Body of pancreas (tissue), 4 donors: ENCODE results near the gene GPR18. TPM values are rescaled to one million over a fixed set of nuclear protein-coding genes. Genes with fewer than 3 reads are reported as not detected.

Experiments
- ATAC-seq: fragments of 150-250 bp; one replicate; pipeline ENCODE4 v1.9.1; 2016
- DNase-seq, 4 donors: peaks; one replicate each; pipeline ENCODE4 v3.0.0-alpha.2; 2019
- H3K27ac ChIP-seq, 4 donors: fragments of 200-600 bp; sonication (generic); 1 replicate in 3 of 4; 2 replicates in 1 of 4; pipeline versions ENCODE4 v1.5.1 to v1.6.1; 2016 to 2019; ENCODE audit warnings: mild to moderate bottlenecking in 1 of 4, mixed read lengths in 1 of 4, moderate library complexity in 1 of 4
- H3K27me3 ChIP-seq, 2 donors: fragments of 200-600 bp; sonication (generic); one replicate each; pipeline ENCODE4 v1.6.0; 2016; ENCODE audit warnings: mild to moderate bottlenecking in 1 of 2
- H3K36me3 ChIP-seq, 2 donors: fragments of 200-600 bp; sonication (generic); replicated peaks in 1 of 2; 2 replicates each; pipeline ENCODE4 v1.5.1; 2016; ENCODE audit warnings: low read depth in 2 of 2; ENCODE audit not compliant: insufficient read depth in 1 of 2
- H3K4me1 ChIP-seq: fragments of 200-600 bp; sonication (generic); one replicate; pipeline ENCODE4 v1.6.0; 2016
- H3K4me3 ChIP-seq, 2 donors: fragments of 200-600 bp; sonication (generic); 1 replicate in 1 of 2; 2 replicates in 1 of 2; pipeline ENCODE4 v1.5.1; 2016 to 2019
- H3K9me3 ChIP-seq, 3 donors: fragments of 200-600 bp; sonication (generic); 1 replicate in 2 of 3; 2 replicates in 1 of 3; pipeline ENCODE4 v1.5.1; 2016
- POLR2A ChIP-seq, 3 donors: fragments of 450-650 bp; IDR thresholded peaks; one replicate each; pipeline ENCODE4 v1.6.1; 2016; ENCODE audit warnings: antibody characterized with exemption in 3 of 3, mild to moderate bottlenecking in 2 of 3
- WGBS, 2 donors: methylation state at CpG; one replicate each; pipeline ENCODE4 v1.1.5; 2017; 5-methylcytosine and 5-hydroxymethylcytosine counted together
- intact Hi-C: fragments of 100-400 bp; cut with DNase I; formaldehyde crosslinking; loops from one replicate; pipeline ENCODE4 v1.15.1; 2023
- small RNA-seq: library from RNA; depleted of rRNA; stranded (forward); fragments of <200 nt; gene quantifications from one replicate; pipeline ENCODE3, GENCODE V24; 2016
- total RNA-seq, 2 donors: library from RNA; depleted of rRNA; stranded (reverse); fragments of >200 nt; gene quantifications; one replicate each; pipeline ENCODE4 v1.1.0, GENCODE V29; 2016
- TF ChIP-seq, protein P1 (sequence below), 7 experiments: fragments of 450-650 bp in 4 of 7; fragments of 200-600 bp in 3 of 7; sonication (generic) in 3 of 7; IDR thresholded peaks; one replicate each; pipeline ENCODE4 v1.5.1; 2016 to 2019; ENCODE audit warnings: antibody characterized with exemption in 7 of 7

The GPR18 gene
- total RNA-seq, 2 donors from 2014 or later, result not detected

DNA sequence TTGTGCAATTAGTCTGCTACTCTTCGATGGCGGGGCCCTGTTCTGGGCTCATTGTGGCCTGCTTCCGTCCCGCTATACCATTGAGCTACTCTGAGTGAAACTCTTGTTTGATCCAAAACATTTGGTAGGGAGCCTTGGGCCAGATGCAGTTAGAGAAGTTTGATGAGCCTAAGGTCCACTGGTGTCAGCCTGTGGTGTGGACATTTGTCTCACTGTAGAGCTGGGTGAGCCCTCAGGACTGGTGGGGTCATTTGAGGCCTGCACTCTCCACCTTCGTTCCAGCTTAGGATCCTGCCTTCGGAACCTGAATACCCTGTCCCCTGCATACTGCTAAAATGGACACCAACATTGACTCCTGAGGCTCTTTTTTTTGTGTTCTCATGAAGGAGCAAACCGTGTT is 50.7 kb downstream of the GPR18 start:
- DNase-seq, result no peak
- no peak for ATAC-seq
- Histone ChIP-seq H3K4me1 (peaks cover 10% of the 10 kb centered on the region), H3K4me3 (no peak overlapping the region), H3K27ac (no peak overlapping the region), H3K9me3 (no peaks in the 10 kb centered on the region), H3K36me3 (no peaks in the 10 kb centered on the region), H3K27me3 (no peaks in the 10 kb centered on the region)
- TF ChIP-seq POLR2A (IDR thresholded peaks at IDR 0.05), result no peak
- TF ChIP-seq, protein P1, sequence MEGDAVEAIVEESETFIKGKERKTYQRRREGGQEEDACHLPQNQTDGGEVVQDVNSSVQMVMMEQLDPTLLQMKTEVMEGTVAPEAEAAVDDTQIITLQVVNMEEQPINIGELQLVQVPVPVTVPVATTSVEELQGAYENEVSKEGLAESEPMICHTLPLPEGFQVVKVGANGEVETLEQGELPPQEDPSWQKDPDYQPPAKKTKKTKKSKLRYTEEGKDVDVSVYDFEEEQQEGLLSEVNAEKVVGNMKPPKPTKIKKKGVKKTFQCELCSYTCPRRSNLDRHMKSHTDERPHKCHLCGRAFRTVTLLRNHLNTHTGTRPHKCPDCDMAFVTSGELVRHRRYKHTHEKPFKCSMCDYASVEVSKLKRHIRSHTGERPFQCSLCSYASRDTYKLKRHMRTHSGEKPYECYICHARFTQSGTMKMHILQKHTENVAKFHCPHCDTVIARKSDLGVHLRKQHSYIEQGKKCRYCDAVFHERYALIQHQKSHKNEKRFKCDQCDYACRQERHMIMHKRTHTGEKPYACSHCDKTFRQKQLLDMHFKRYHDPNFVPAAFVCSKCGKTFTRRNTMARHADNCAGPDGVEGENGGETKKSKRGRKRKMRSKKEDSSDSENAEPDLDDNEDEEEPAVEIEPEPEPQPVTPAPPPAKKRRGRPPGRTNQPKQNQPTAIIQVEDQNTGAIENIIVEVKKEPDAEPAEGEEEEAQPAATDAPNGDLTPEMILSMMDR (IDR thresholded peaks at IDR 0.05), result no peak
- WGBS, 2 donors, result 89 to 93% methylated on average over 7 of the region's 7 CpGs
- intact Hi-C loops, result no loop called here

DNA sequence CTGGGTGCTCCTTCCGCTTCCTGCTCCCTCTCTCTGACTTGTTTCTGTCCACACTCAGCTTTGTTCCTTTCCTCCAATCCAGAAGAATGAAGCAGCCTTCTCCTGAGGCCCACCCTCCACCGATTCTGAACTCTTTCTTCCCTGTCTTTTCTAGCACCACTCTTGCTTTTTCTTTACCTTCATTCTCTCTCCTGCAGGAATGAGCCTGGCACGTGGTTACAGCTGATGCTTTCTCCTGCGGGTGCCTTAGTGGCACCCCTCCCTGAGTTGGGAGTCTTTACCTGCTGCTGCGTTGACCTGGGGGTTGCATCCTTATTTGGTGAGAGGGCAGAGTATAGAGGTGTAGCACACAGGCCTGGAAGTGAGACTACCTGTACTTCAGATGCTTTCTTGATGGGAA is 51.3 kb downstream of the GPR18 start:
- Histone ChIP-seq H3K36me3 (no peaks in the 10 kb centered on the region), H3K27ac (no peak overlapping the region), H3K27me3 (no peaks in the 10 kb centered on the region), H3K4me3 (no peak overlapping the region), H3K4me1 (peaks cover 16% of the 10 kb centered on the region), H3K9me3 (no peaks in the 10 kb centered on the region)
- TF ChIP-seq, protein P1 (IDR thresholded peaks at IDR 0.05), result no peak
- TF ChIP-seq POLR2A (IDR thresholded peaks at IDR 0.05), result no peak
- 91 to 95% methylated on average over 5 of the region's 5 CpGs for WGBS, 2 donors
- DNase-seq (no peak), ATAC-seq (no peak)
- intact Hi-C loops, result no loop called here

DNA sequence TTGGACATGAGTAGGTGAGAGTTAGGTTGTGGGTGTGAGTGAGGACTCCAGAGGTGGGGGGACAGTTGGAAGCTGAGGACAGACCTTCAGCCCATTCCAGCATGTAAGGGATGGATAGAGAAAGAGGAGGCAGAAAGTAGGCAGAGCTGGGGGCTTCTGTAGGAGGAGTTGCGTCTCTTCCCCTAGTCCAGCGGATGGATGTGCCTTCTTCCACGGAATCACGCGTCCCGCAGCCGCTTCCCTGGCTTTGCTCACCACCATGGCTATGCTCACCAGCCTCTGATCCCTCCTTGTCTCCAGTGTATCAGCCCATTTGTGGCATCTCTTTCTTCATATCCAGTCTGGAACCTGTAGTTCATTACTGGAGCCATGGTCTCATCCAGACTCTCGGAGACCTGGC is 52.0 kb downstream of the GPR18 start:
- intact Hi-C loops, result no loop called here
- 96 to 100% methylated on average over 8 of the region's 8 CpGs for WGBS, 2 donors
- no peaks in the 10 kb centered on the region for H3K36me3 ChIP-seq
- H3K27ac ChIP-seq, result no peak overlapping the region
- H3K4me1 ChIP-seq, result peaks cover 21% of the 10 kb centered on the region
- H3K4me3 ChIP-seq, result no peak overlapping the region
- no peaks in the 10 kb centered on the region for H3K9me3 ChIP-seq
- TF ChIP-seq, protein P1 (IDR thresholded peaks at IDR 0.05), result no peak
- no peak for TF ChIP-seq POLR2A (IDR thresholded peaks at IDR 0.05)
- ATAC-seq (no peak), DNase-seq (no peak)
- H3K27me3 ChIP-seq, result no peaks in the 10 kb centered on the region

DNA sequence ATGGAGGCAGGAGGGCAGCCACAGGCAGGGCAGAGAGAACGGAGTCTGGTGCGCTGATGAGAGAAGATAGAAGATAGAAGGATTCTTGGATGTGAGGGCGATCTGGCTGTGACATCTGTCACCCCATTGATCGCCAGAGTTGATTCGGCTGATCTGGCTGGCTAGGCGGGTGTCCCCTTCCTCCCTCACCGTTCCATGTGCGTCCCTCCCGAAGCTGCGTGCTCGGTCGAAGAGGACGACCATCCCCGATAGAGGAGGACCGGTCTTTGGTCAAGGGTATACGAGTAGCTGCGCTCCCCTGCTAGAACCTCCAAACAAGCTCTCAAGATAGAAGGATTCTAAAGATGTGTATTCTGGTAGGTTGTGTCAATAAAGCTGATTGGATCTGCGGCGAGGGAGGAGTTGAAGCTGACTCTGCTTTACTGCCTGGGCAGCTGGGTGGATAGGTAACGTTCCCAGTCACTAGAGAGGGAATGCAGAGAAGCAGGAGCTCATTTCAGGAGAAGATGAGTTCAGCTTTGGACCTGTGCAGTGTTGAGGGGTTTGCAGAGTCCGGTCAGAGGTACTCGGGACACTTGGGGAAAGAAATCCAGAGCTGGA is 52.5 kb downstream of the GPR18 start:
- peaks cover 21% of the 10 kb centered on the region for H3K4me1 ChIP-seq
- TF ChIP-seq, protein P1 (IDR thresholded peaks at IDR 0.05), result no peak
- no peak for TF ChIP-seq POLR2A (IDR thresholded peaks at IDR 0.05)

More for the DNA sequence above, 52.5 kb downstream of the GPR18 start:
- intact Hi-C loops, result no loop called here
- Histone ChIP-seq H3K27ac (no peak overlapping the region), H3K27me3 (no peaks in the 10 kb centered on the region), H3K4me3 (no peak overlapping the region), H3K36me3 (no peaks in the 10 kb centered on the region), H3K9me3 (no peaks in the 10 kb centered on the region)
- ATAC-seq (no peak), DNase-seq (no peak)
- 80 to 86% methylated on average over 20 to 22 of the region's 22 CpGs for WGBS, 2 donors

Small RNAs within 50 kb of the gene (small RNA-seq; reads per million reads assigned to genes)
- gene RN7SKP9, result not detected

Other genes starting within 250 kb of the GPR18 start
- gene UBAC2, start 57.5 kb downstream of the GPR18 start, total RNA-seq, result 10 to 100 TPM; 21.4 to 27.2 TPM
- 1 to 10 TPM in 1 of 2 donors, not detected in 1; 3.6 TPM for gene GPR183, start 49.0 kb upstream of the GPR18 start, total RNA-seq
- 10 to 100 TPM; 49.8 to 63.6 TPM for gene TM9SF2, start 243.1 kb upstream of the GPR18 start, total RNA-seq